Bronchial epithelial cell (primary cell): ENCODE results near the gene PALS2. TPM values are rescaled to one million over a fixed set of nuclear protein-coding genes. Genes with fewer than 3 reads are reported as not detected.

Source experiments
- DNase-seq: peaks from one replicate; pipeline ENCODE4 v3.0.0-alpha.2; 2010; ENCODE audit warnings: low read depth
- FAIRE-seq: peaks from 2 replicates; lab custom pipeline; 2011; peaks lifted over from hg19 to GRCh38; lab: Jason Lieb, UNC
- H3K27me3 ChIP-seq: 2 replicates; pipeline ENCODE4 v1.5.1; 2011; ENCODE audit warnings: low read length; ENCODE audit not compliant: control insufficient read depth, insufficient read depth
- H3K36me3 ChIP-seq: 2 replicates; pipeline ENCODE4 v1.5.1; 2011; ENCODE audit warnings: low read length; ENCODE audit not compliant: control insufficient read depth, insufficient read depth
- H3K4me3 ChIP-seq: 2 replicates; pipeline ENCODE4 v1.5.1; 2011; ENCODE audit warnings: mild to moderate bottlenecking, low read depth, low read length, control low read depth
- CTCF ChIP-seq: IDR thresholded peaks from 2 replicates; pipeline ENCODE4 v1.5.1; 2011; ENCODE audit warnings: mild to moderate bottlenecking, moderate library complexity, low read length, control low read depth, inconsistent platforms; ENCODE audit not compliant: insufficient read depth, severe bottlenecking
- total RNA-seq: library from RNA; depleted of rRNA; stranded (reverse); fragments of >200 nt; gene quantifications from 2 replicates; pipeline ENCODE4 v1.2.1, GENCODE V29; 2014

Gene PALS2
- total RNA-seq, 1 donor from 2014 or later, result 24.5 TPM

GRCh38 chr7:24591152-24591551 is 17.9 kb downstream of the PALS2 start:
- DNase-seq (no peak), FAIRE-seq (no peak)
- H3K27me3 ChIP-seq, result no peaks in the 10 kb centered on the region
- H3K36me3 ChIP-seq, result no peaks in the 10 kb centered on the region
- H3K4me3 ChIP-seq, result no peak overlapping the region
- no peak for TF ChIP-seq CTCF

- FAIRE-seq (no peak), DNase-seq (no peak)
- Histone ChIP-seq H3K27me3 (no peaks in the 10 kb centered on the region), H3K4me3 (no peak overlapping the region), H3K36me3 (no peaks in the 10 kb centered on the region)
- no peak for TF ChIP-seq CTCF
These were observed 22.6 kb downstream of the PALS2 start for GRCh38 chr7:24595671-24596418.

GRCh38 chr7:24597014-24597413 is 23.8 kb downstream of the PALS2 start:
- FAIRE-seq, result no peak
- no peak for DNase-seq
- TF ChIP-seq CTCF, result no peak
- Histone ChIP-seq H3K4me3 (no peak overlapping the region), H3K27me3 (no peaks in the 10 kb centered on the region), H3K36me3 (no peaks in the 10 kb centered on the region)

GRCh38 chr7:24601600-24601999 is 28.3 kb downstream of the PALS2 start:
- DNase-seq, result no peak
- Histone ChIP-seq H3K36me3 (no peaks in the 10 kb centered on the region), H3K4me3 (no peak overlapping the region), H3K27me3 (no peaks in the 10 kb centered on the region)
- FAIRE-seq, result no peak
- no peak for TF ChIP-seq CTCF

GRCh38 chr7:24602860-24603456 is 29.7 kb downstream of the PALS2 start:
- no peak for FAIRE-seq
- Histone ChIP-seq H3K27me3 (no peaks in the 10 kb centered on the region), H3K36me3 (no peaks in the 10 kb centered on the region), H3K4me3 (no peak overlapping the region)
- no peak for TF ChIP-seq CTCF
- DNase-seq, result no peak

GRCh38 chr7:24604630-24605029 is 31.4 kb downstream of the PALS2 start:
- Histone ChIP-seq H3K4me3 (no peak overlapping the region), H3K36me3 (no peaks in the 10 kb centered on the region), H3K27me3 (no peaks in the 10 kb centered on the region)
- TF ChIP-seq CTCF, result no peak
- FAIRE-seq, result no peak
- DNase-seq, result no peak
